Osteoblast (primary cell): ENCODE measurements around the gene CHST9. TPM values are rescaled to one million over a fixed set of nuclear protein-coding genes. Genes with fewer than 3 reads are reported as not detected.

Source experiments
- DNase-seq: peaks from one replicate; pipeline ENCODE4 v3.0.0; 2011; ENCODE audit warnings: low spot score, mixed read lengths; ENCODE audit not compliant: insufficient read length; ENCODE audit errors: missing footprints
- H2AFZ ChIP-seq: 2 replicates; pipeline ENCODE4 v1.6.0; 2011; ENCODE audit warnings: mild to moderate bottlenecking, low read length
- H3K27ac ChIP-seq: 2 replicates; pipeline ENCODE4 v1.5.1; 2011; ENCODE audit warnings: mild to moderate bottlenecking, low read depth, low read length, moderate library complexity
- H3K27me3 ChIP-seq: 2 replicates; pipeline ENCODE4 v1.6.0; 2012; ENCODE audit warnings: mild to moderate bottlenecking, control low read depth, inconsistent platforms, low read length, moderate library complexity; ENCODE audit not compliant: insufficient read depth
- H3K36me3 ChIP-seq: 2 replicates; pipeline ENCODE4 v1.5.1; 2011; ENCODE audit warnings: mild to moderate bottlenecking, low read length, control low read depth, moderate library complexity; ENCODE audit not compliant: insufficient read depth
- H3K4me1 ChIP-seq: 2 replicates; pipeline ENCODE4 v1.5.1; 2011; ENCODE audit warnings: mild to moderate bottlenecking, low read length, control low read depth, moderate library complexity; ENCODE audit not compliant: insufficient read depth
- H3K4me2 ChIP-seq: 2 replicates; pipeline ENCODE4 v1.6.0; 2011; ENCODE audit warnings: mild to moderate bottlenecking, low read length; ENCODE audit not compliant: insufficient read depth
- H3K4me3 ChIP-seq: fragments of 200-600 bp; sonication (generic); 3 replicates; pipeline ENCODE4 v1.5.1; 2012; ENCODE audit warnings: mild to moderate bottlenecking, low read length, inconsistent platforms; ENCODE audit not compliant: insufficient read depth
- H3K79me2 ChIP-seq: 2 replicates; pipeline ENCODE4 v1.6.0; 2012; ENCODE audit warnings: mild to moderate bottlenecking, low read length, control low read depth, inconsistent platforms; ENCODE audit not compliant: insufficient read depth
- H3K9me3 ChIP-seq: 2 replicates; pipeline ENCODE4 v1.5.1; 2011; ENCODE audit warnings: low read depth, low read length, control low read depth
- H4K20me1 ChIP-seq: 2 replicates; pipeline ENCODE4 v1.6.0; 2012; ENCODE audit warnings: mild to moderate bottlenecking, low read length, control low read depth; ENCODE audit not compliant: insufficient read depth
- CTCF ChIP-seq: IDR thresholded peaks from 2 replicates; pipeline ENCODE4 v1.5.1; 2011; ENCODE audit warnings: mild to moderate bottlenecking, low read depth, low read length, moderate library complexity; ENCODE audit errors: extremely low read depth
- total RNA-seq: library from RNA; depleted of rRNA; stranded (reverse); fragments of >200 nt; gene quantifications from 2 replicates; pipeline ENCODE4 v1.2.3, GENCODE V29; 2012

CHST9 gene
- total RNA-seq, 1 donor: not detected

GRCh38 chr18:26919201-26919600 is 265.9 kb downstream of the CHST9 start:
- DNase-seq: no peak
- Histone ChIP-seq H3K36me3 (no peaks in the 10 kb centered on the region), H2AFZ (no peak overlapping the region), H3K27me3 (no peaks in the 10 kb centered on the region), H3K9me3 (no peaks in the 10 kb centered on the region), H4K20me1 (no peaks in the 10 kb centered on the region), H3K4me2 (no peak overlapping the region), H3K27ac (no peak overlapping the region), H3K4me1 (no peaks in the 10 kb centered on the region), H3K4me3 (no peak overlapping the region), H3K79me2 (no peaks in the 10 kb centered on the region)
- TF ChIP-seq CTCF: no peak

GRCh38 chr18:26911840-26912239 is 273.3 kb downstream of the CHST9 start:
- no peaks in the 10 kb centered on the region for H4K20me1 ChIP-seq
- H3K27me3 ChIP-seq: no peaks in the 10 kb centered on the region
- TF ChIP-seq CTCF: no peak
- no peak overlapping the region for H2AFZ ChIP-seq
- H3K4me2 ChIP-seq: no peak overlapping the region
- no peaks in the 10 kb centered on the region for H3K79me2 ChIP-seq
- H3K4me1 ChIP-seq: no peaks in the 10 kb centered on the region
- H3K9me3 ChIP-seq: no peaks in the 10 kb centered on the region
- no peaks in the 10 kb centered on the region for H3K36me3 ChIP-seq
- H3K27ac ChIP-seq: no peak overlapping the region
- H3K4me3 ChIP-seq: no peak overlapping the region
- DNase-seq: no peak

- Histone ChIP-seq H3K27me3 (no peaks in the 10 kb centered on the region), H3K79me2 (no peaks in the 10 kb centered on the region), H4K20me1 (no peaks in the 10 kb centered on the region), H2AFZ (no peak overlapping the region), H3K4me2 (no peak overlapping the region), H3K9me3 (no peaks in the 10 kb centered on the region), H3K4me3 (no peak overlapping the region), H3K4me1 (no peaks in the 10 kb centered on the region), H3K27ac (no peak overlapping the region), H3K36me3 (no peaks in the 10 kb centered on the region)
- DNase-seq: no peak
- TF ChIP-seq CTCF: no peak
These were observed 275.4 kb downstream of the CHST9 start for GRCh38 chr18:26909599-26910290.

GRCh38 chr18:26908906-26909305 is 276.2 kb downstream of the CHST9 start:
- H3K4me1 ChIP-seq: no peaks in the 10 kb centered on the region
- no peak overlapping the region for H3K4me3 ChIP-seq
- no peaks in the 10 kb centered on the region for H4K20me1 ChIP-seq
- no peak overlapping the region for H2AFZ ChIP-seq
- no peak overlapping the region for H3K27ac ChIP-seq
- DNase-seq: no peak
- no peaks in the 10 kb centered on the region for H3K79me2 ChIP-seq
- no peak overlapping the region for H3K4me2 ChIP-seq
- H3K36me3 ChIP-seq: no peaks in the 10 kb centered on the region
- H3K27me3 ChIP-seq: no peaks in the 10 kb centered on the region
- no peak for TF ChIP-seq CTCF
- H3K9me3 ChIP-seq: no peaks in the 10 kb centered on the region
